Right cardiac atrium (tissue), 5 donors: ENCODE results near the gene ATP2B2. TPM values are rescaled to one million over a fixed set of nuclear protein-coding genes. Genes with fewer than 3 reads are reported as not detected.

Experiments
- ATAC-seq, 2 donors: fragments of 200-7000 bp; cut with Tn5 transposase; one replicate each; pipeline versions ENCODE4 v1.8.0 to v1.9.1; 2020; ENCODE audit warnings: moderate library complexity in 2 of 2, mild to moderate bottlenecking in 1 of 2
- DNase-seq, 3 donors: peaks; one replicate each; pipeline ENCODE4 v3.0.0-alpha.2; 2020
- H3K27ac ChIP-seq: one replicate; pipeline ENCODE4 v1.5.1; 2013; ENCODE audit warnings: mild to moderate bottlenecking, low read length, control low read depth, moderate library complexity
- H3K27me3 ChIP-seq: one replicate; pipeline ENCODE4 v1.6.1; 2013; ENCODE audit not compliant: control insufficient read depth, insufficient read depth
- H3K4me1 ChIP-seq: one replicate; pipeline ENCODE4 v1.6.1; 2013; ENCODE audit warnings: low read length; ENCODE audit not compliant: control insufficient read depth, insufficient read depth
- H3K4me3 ChIP-seq: one replicate; pipeline ENCODE4 v1.5.1; 2013; ENCODE audit warnings: low read length, control low read depth
- H3K9me3 ChIP-seq: one replicate; pipeline ENCODE4 v1.6.1; 2013; ENCODE audit warnings: low read length; ENCODE audit not compliant: control insufficient read depth
- whole genome bisulfite sequencing: extraction: QIAGEN DNeasy Blood & Tissue Kit; methylation state at CpG from one replicate; pipeline ENCODE4 v1.1.7; 2013; 5-methylcytosine and 5-hydroxymethylcytosine counted together
- intact Hi-C, 4 donors: fragments of 100-400 bp; cut with DNase I; formaldehyde crosslinking; loops; one replicate each; pipeline versions ENCODE4 v1.11.0 to v1.14.0; 2022 to 2023
- polyA plus RNA-seq: library from polyadenylated mRNA; stranded (reverse); fragments of 200-250 nt; gene quantifications from one replicate; pipeline ENCODE4 v1.2.3, GENCODE V29; 2013
- total RNA-seq, 4 donors: library from RNA; stranded (reverse); fragmentation: NEBNext Ultra II Directional; extraction: Animal tissue kit (Norgen Biotek cat#: 25700); gene quantifications; one replicate each; pipeline ENCODE4 v1.2.1, GENCODE V29; 2021
- donor health status: healthy with polysubstance abuse.
- donor health status: DM: no; HTN: yes; CAD: no.
- donor health status: DM: no; HTN: no; CAD: no.
- donor health status: DM: no; HTN: yes; CAD: no; lungs with severe emphysema.
- donor health status: DM: yes; HTN: yes; CAD: no.

The ATP2B2 gene
- total and polyA plus RNA-seq, 5 donors = 0.14 to 0.36 (median 0.20) TPM

GRCh38 chr3:10344147-10344943, 161.0 kb downstream of the ATP2B2 start:
- peak in 1 of 2 donors; percentile 10 for ATAC-seq
- no peaks in the 10 kb centered on the region for H3K27me3 ChIP-seq
- 25% methylated on average over 9 of the region's 9 CpGs for WGBS
- peak in 2 of 3 donors; percentile 33 to 66 for DNase-seq
- H3K27ac ChIP-seq = no peak overlapping the region
- intact Hi-C loops = loop anchor here in 3 of 4 donors (5.0 to 10.0 kb wide), 2 partner anchors 350 to 393 kb away; no protein-coding TSS in a partner anchor
- no peaks in the 10 kb centered on the region for H3K9me3 ChIP-seq
- no peak overlapping the region for H3K4me3 ChIP-seq
- H3K4me1 ChIP-seq = no peaks in the 10 kb centered on the region

- Histone ChIP-seq H3K27ac (no peak overlapping the region), H3K27me3 (no peaks in the 10 kb centered on the region), H3K4me1 (no peaks in the 10 kb centered on the region), H3K4me3 (no peak overlapping the region), H3K9me3 (no peaks in the 10 kb centered on the region)
- ATAC-seq (no peak), DNase-seq (no peak)
- WGBS = 42% methylated on average over 11 of the region's 11 CpGs
- intact Hi-C loops = loop anchor here in 3 of 4 donors (5.0 to 10.0 kb wide), 2 partner anchors 351 to 394 kb away; no protein-coding TSS in a partner anchor
Observed at GRCh38 chr3:10343526-10343925, 161.9 kb downstream of the ATP2B2 start.

- 82% methylated on average over 14 of the region's 14 CpGs for WGBS
- Histone ChIP-seq H3K9me3 (no peaks in the 10 kb centered on the region), H3K4me1 (no peaks in the 10 kb centered on the region), H3K27ac (no peak overlapping the region), H3K27me3 (no peaks in the 10 kb centered on the region), H3K4me3 (no peak overlapping the region)
- ATAC-seq (no peak), DNase-seq (no peak)
- intact Hi-C loops = loop anchor here in 3 of 4 donors (5.0 to 10.0 kb wide), 2 partner anchors 352 to 395 kb away; no protein-coding TSS in a partner anchor
Observed at GRCh38 chr3:10342781-10343180, 162.6 kb downstream of the ATP2B2 start.

- Histone ChIP-seq H3K4me3 (no peak overlapping the region), H3K9me3 (no peaks in the 10 kb centered on the region), H3K4me1 (no peaks in the 10 kb centered on the region), H3K27me3 (no peaks in the 10 kb centered on the region), H3K27ac (no peak overlapping the region)
- intact Hi-C loops = loop anchor here in 3 of 4 donors (5.0 to 10.0 kb wide), 2 partner anchors 353 to 395 kb away; no protein-coding TSS in a partner anchor
- WGBS = 75% methylated on average over 7 of the region's 7 CpGs
- DNase-seq (no peak), ATAC-seq (no peak)
Observed at GRCh38 chr3:10341901-10342398, 163.4 kb downstream of the ATP2B2 start.

- no peaks in the 10 kb centered on the region for H3K9me3 ChIP-seq
- no peaks in the 10 kb centered on the region for H3K4me1 ChIP-seq
- no peaks in the 10 kb centered on the region for H3K27me3 ChIP-seq
- WGBS = 85% methylated on average over 18 of the region's 18 CpGs
- H3K27ac ChIP-seq = no peak overlapping the region
- peak in 1 of 3 donors; percentile 36 for DNase-seq
- no peak overlapping the region for H3K4me3 ChIP-seq
- ATAC-seq = no peak
- intact Hi-C loops = loop anchor here in 3 of 4 donors (5.0 to 10.0 kb wide), 2 partner anchors 354 to 397 kb away; no protein-coding TSS in a partner anchor
Observed at GRCh38 chr3:10340476-10340875, 164.9 kb downstream of the ATP2B2 start.

- DNase-seq (no peak), ATAC-seq (no peak)
- H3K9me3 ChIP-seq = no peaks in the 10 kb centered on the region
- no peaks in the 10 kb centered on the region for H3K4me1 ChIP-seq
- 48% methylated on average over 4 of the region's 4 CpGs for WGBS
- H3K27me3 ChIP-seq = no peaks in the 10 kb centered on the region
- intact Hi-C loops = loop anchor here in 3 of 4 donors (5.0 to 10.0 kb wide), 2 partner anchors 355 to 397 kb away; no protein-coding TSS in a partner anchor
- no peak overlapping the region for H3K27ac ChIP-seq
- H3K4me3 ChIP-seq = no peak overlapping the region
Observed at GRCh38 chr3:10340046-10340445, 165.3 kb downstream of the ATP2B2 start.

- ATAC-seq (no peak), DNase-seq (no peak)
- Histone ChIP-seq H3K9me3 (no peaks in the 10 kb centered on the region), H3K27me3 (no peaks in the 10 kb centered on the region), H3K4me1 (no peaks in the 10 kb centered on the region), H3K4me3 (no peak overlapping the region), H3K27ac (no peak overlapping the region)
- WGBS = 88% methylated on average over 8 of the region's 8 CpGs
- intact Hi-C loops = no loop called here
Observed at GRCh38 chr3:10339376-10339955, 165.9 kb downstream of the ATP2B2 start.

- intact Hi-C loops = no loop called here
- H3K4me3 ChIP-seq = no peak overlapping the region
- H3K27ac ChIP-seq = no peak overlapping the region
- no peaks in the 10 kb centered on the region for H3K27me3 ChIP-seq
- no peaks in the 10 kb centered on the region for H3K4me1 ChIP-seq
- H3K9me3 ChIP-seq = no peaks in the 10 kb centered on the region
- ATAC-seq = no peak
- no peak for DNase-seq
- WGBS = 69% methylated on average over 12 of the region's 12 CpGs
Observed at GRCh38 chr3:10338591-10339353, 166.6 kb downstream of the ATP2B2 start.

GRCh38 chr3:10338164-10338470, 167.3 kb downstream of the ATP2B2 start:
- ATAC-seq (no peak), DNase-seq (no peak)
- H3K9me3 ChIP-seq = no peaks in the 10 kb centered on the region
- intact Hi-C loops = no loop called here
- no peaks in the 10 kb centered on the region for H3K4me1 ChIP-seq
- no peaks in the 10 kb centered on the region for H3K27me3 ChIP-seq
- H3K4me3 ChIP-seq = no peak overlapping the region
- no peak overlapping the region for H3K27ac ChIP-seq
- WGBS = 86% methylated on average over 16 of the region's 16 CpGs

- ATAC-seq = no peak
Observed at GRCh38 chr3:10337323-10338163, 167.8 kb downstream of the ATP2B2 start.

More at GRCh38 chr3:10337323-10338163, 167.8 kb downstream of the ATP2B2 start:
- Histone ChIP-seq H3K27ac (no peak overlapping the region), H3K4me3 (no peak overlapping the region), H3K4me1 (no peaks in the 10 kb centered on the region), H3K9me3 (no peaks in the 10 kb centered on the region), H3K27me3 (no peaks in the 10 kb centered on the region)
- intact Hi-C loops = no loop called here
- 79% methylated on average over 20 of the region's 20 CpGs for WGBS
- no peak for DNase-seq
